HG03045 (cell line): ENCODE measurements around the gene ERLIN1.
A peak's percentile ranks its signal among the peaks of the same experiment; 100 is the strongest.

Source experiments
- ATAC-seq: cut with Tn5 transposase; IDR thresholded peaks from one replicate; pipeline ENCODE4 v1.9.1; 2021; ENCODE audit warnings: mild to moderate bottlenecking, moderate library complexity; ENCODE audit not compliant: unreplicated experiment

ERLIN1 gene

GRCh38 chr10:100173035-100173434, 12.8 kb downstream of the ERLIN1 start:
- no peak for ATAC-seq

- ATAC-seq: no peak
Measured at GRCh38 chr10:100172349-100172748, 13.5 kb downstream of the ERLIN1 start.

GRCh38 chr10:100168313-100168643, 17.6 kb downstream of the ERLIN1 start:
- no peak for ATAC-seq

GRCh38 chr10:100167553-100168312, 18.1 kb downstream of the ERLIN1 start:
- ATAC-seq: no peak

GRCh38 chr10:100163704-100164621, 21.9 kb downstream of the ERLIN1 start:
- ATAC-seq: no peak

- no peak for ATAC-seq
Measured at GRCh38 chr10:100162696-100163095, 23.1 kb downstream of the ERLIN1 start.

- peak; percentile 83 for ATAC-seq
Measured at GRCh38 chr10:100158044-100158805, 27.6 kb downstream of the ERLIN1 start.

GRCh38 chr10:100157156-100157555, 28.7 kb downstream of the ERLIN1 start:
- no peak for ATAC-seq

- ATAC-seq: no peak
Measured at GRCh38 chr10:100155936-100156335, 29.9 kb downstream of the ERLIN1 start.

GRCh38 chr10:100154666-100155065, 31.2 kb downstream of the ERLIN1 start:
- ATAC-seq: no peak

GRCh38 chr10:100153239-100153825, 32.5 kb downstream of the ERLIN1 start:
- no peak for ATAC-seq

- no peak for ATAC-seq
Measured at GRCh38 chr10:100151723-100152300, 34.0 kb downstream of the ERLIN1 start.

- peak; percentile 56 for ATAC-seq
Measured at GRCh38 chr10:100148353-100149211, 37.2 kb downstream of the ERLIN1 start.

- ATAC-seq: no peak
Measured at GRCh38 chr10:100146875-100147650, 38.8 kb downstream of the ERLIN1 start.

GRCh38 chr10:100146398-100146797, 39.4 kb downstream of the ERLIN1 start:
- no peak for ATAC-seq

GRCh38 chr10:100143756-100144155, 42.1 kb downstream of the ERLIN1 start:
- ATAC-seq: no peak

- ATAC-seq: no peak
Measured at GRCh38 chr10:100141446-100142087, 44.3 kb downstream of the ERLIN1 start.

GRCh38 chr10:100140070-100140469, 45.8 kb downstream of the ERLIN1 start:
- no peak for ATAC-seq
